WTC11 (cell line): ENCODE results near the gene HES1. TPM values are rescaled to one million over a fixed set of nuclear protein-coding genes. Genes with fewer than 3 reads are reported as not detected.

Experiments used
- ATAC-seq: fragments of 200-7000 bp; cut with Tn5 transposase; 2 replicates; pipeline ENCODE4 v1.10.0; 2021; ENCODE audit warnings: mild to moderate bottlenecking, moderate library complexity
- CTCF ChIA-PET: fragments of 300-600 bp; sonication (Branson Sonifier 250); formaldehyde crosslinking; loops from one replicate; lab custom pipeline; 2021; ENCODE audit warnings: antibody characterized with exemption; lab: Charles Lee
- POLR2A ChIA-PET: fragments of 350-600 bp; sonication (Branson Sonifier 250); formaldehyde crosslinking; loops from one replicate; lab custom pipeline; 2021; ENCODE audit warnings: antibody characterized with exemption; lab: Charles Lee
- DNase-seq: peaks from one replicate; pipeline ENCODE4 v3.0.0; 2021; ENCODE audit warnings: low spot score
- H3K27ac Mint-ChIP-seq: 2 replicates; pipeline ENCODE4 v1.8.0; 2021; ENCODE audit warnings: mixed read lengths
- H3K27me3 Mint-ChIP-seq: 2 replicates; pipeline ENCODE4 v1.8.0; 2021; ENCODE audit warnings: low read depth, mild to moderate bottlenecking, moderate library complexity, mixed read lengths
- H3K36me3 Mint-ChIP-seq: 2 replicates; pipeline ENCODE4 v1.8.0; 2021; ENCODE audit warnings: mixed read lengths
- H3K4me1 Mint-ChIP-seq: 2 replicates; pipeline ENCODE4 v1.8.0; 2022; ENCODE audit warnings: mixed read lengths
- H3K4me3 Mint-ChIP-seq: 2 replicates; pipeline ENCODE4 v1.8.0; 2021; ENCODE audit warnings: mild to moderate bottlenecking, moderate library complexity, mixed read lengths
- H3K9me3 Mint-ChIP-seq: 2 replicates; pipeline ENCODE4 v1.8.0; 2021; ENCODE audit warnings: mixed read lengths
- ATF1 ChIP-seq: sonication (generic); formaldehyde crosslinking; IDR thresholded peaks from 2 replicates; pipeline ENCODE4 v1.8.1; 2023; ENCODE audit warnings: mild to moderate bottlenecking, moderate library complexity, missing genetic modification reagents
- ESRRA ChIP-seq: sonication (generic); formaldehyde crosslinking; IDR thresholded peaks from 2 replicates; pipeline ENCODE4 v1.8.1; 2022; ENCODE audit warnings: mild to moderate bottlenecking, missing genetic modification reagents, borderline replicate concordance
- FOXP1 ChIP-seq: sonication (generic); formaldehyde crosslinking; IDR thresholded peaks from 2 replicates; pipeline ENCODE4 v1.8.0; 2022; ENCODE audit warnings: missing genetic modification reagents, mild to moderate bottlenecking, moderate library complexity, borderline replicate concordance
- GABPB1 ChIP-seq: sonication (generic); formaldehyde crosslinking; IDR thresholded peaks from 2 replicates; pipeline ENCODE4 v1.8.1; 2023; ENCODE audit warnings: mild to moderate bottlenecking, missing genetic modification reagents
- MXD4 ChIP-seq: fragments of 250-450 bp; sonication (Bioruptor Pico); IDR thresholded peaks from 2 replicates; pipeline ENCODE4 v1.8.0; 2021; ENCODE audit warnings: mild to moderate bottlenecking, moderate library complexity, borderline replicate concordance
- NR3C1 ChIP-seq: sonication (generic); formaldehyde crosslinking; conservative IDR thresholded peaks from 2 replicates; pipeline ENCODE4 v1.8.1; 2023; ENCODE audit warnings: low read depth, mild to moderate bottlenecking, missing genetic modification reagents
- SP1 ChIP-seq: sonication (generic); formaldehyde crosslinking; conservative IDR thresholded peaks from 2 replicates; pipeline ENCODE4 v1.8.1; 2022; ENCODE audit warnings: missing genetic modification reagents
- TCF7 ChIP-seq: sonication (generic); formaldehyde crosslinking; IDR thresholded peaks from 2 replicates; pipeline ENCODE4 v1.8.0; 2022; ENCODE audit warnings: mild to moderate bottlenecking, low read depth, missing genetic modification reagents, moderate library complexity
- ZNF121 ChIP-seq: sonication (generic); formaldehyde crosslinking; IDR thresholded peaks from 2 replicates; pipeline ENCODE4 v1.8.0; 2023; ENCODE audit warnings: missing genetic modification reagents
- total RNA-seq: library from RNA; stranded (reverse); gene quantifications from 3 replicates; pipeline ENCODE4 v1.2.3, GENCODE V29; 2021
- TF ChIP-seq, protein P1 (sequence below): sonication (generic); formaldehyde crosslinking; IDR thresholded peaks from 2 replicates; pipeline ENCODE4 v1.8.1; 2022; ENCODE audit warnings: mild to moderate bottlenecking, missing genetic modification reagents, moderate library complexity, borderline replicate concordance
- TF ChIP-seq, protein P2 (sequence below): sonication (generic); formaldehyde crosslinking; conservative IDR thresholded peaks from 2 replicates; pipeline ENCODE4 v1.8.1; 2023; ENCODE audit warnings: mild to moderate bottlenecking, low read depth, missing genetic modification reagents, moderate library complexity
- TF ChIP-seq, protein P3 (sequence below): sonication (generic); formaldehyde crosslinking; IDR thresholded peaks from 2 replicates; pipeline ENCODE4 v1.8.0; 2023; ENCODE audit warnings: mild to moderate bottlenecking, missing genetic modification reagents
- TF ChIP-seq, protein P4 (sequence below): sonication (generic); formaldehyde crosslinking; IDR thresholded peaks from 2 replicates; pipeline ENCODE4 v1.8.1; 2022; ENCODE audit warnings: mild to moderate bottlenecking, moderate library complexity, missing genetic modification reagents
- TF ChIP-seq, protein P5 (sequence below): fragments of 250-450 bp; sonication (Bioruptor Pico); IDR thresholded peaks from 2 replicates; pipeline ENCODE4 v1.9.0; 2021; ENCODE audit warnings: mild to moderate bottlenecking
- TF ChIP-seq, protein P6 (sequence below): sonication (generic); formaldehyde crosslinking; IDR thresholded peaks from 2 replicates; pipeline ENCODE4 v1.8.0; 2022; ENCODE audit warnings: mild to moderate bottlenecking, missing genetic modification reagents
- TF ChIP-seq, protein P7 (sequence below): sonication (generic); formaldehyde crosslinking; IDR thresholded peaks from 2 replicates; pipeline ENCODE4 v1.8.0; 2022; ENCODE audit warnings: mild to moderate bottlenecking, missing genetic modification reagents

The HES1 gene
- total RNA-seq, 1 experiment from 2014 or later = 28.4 TPM

DNA sequence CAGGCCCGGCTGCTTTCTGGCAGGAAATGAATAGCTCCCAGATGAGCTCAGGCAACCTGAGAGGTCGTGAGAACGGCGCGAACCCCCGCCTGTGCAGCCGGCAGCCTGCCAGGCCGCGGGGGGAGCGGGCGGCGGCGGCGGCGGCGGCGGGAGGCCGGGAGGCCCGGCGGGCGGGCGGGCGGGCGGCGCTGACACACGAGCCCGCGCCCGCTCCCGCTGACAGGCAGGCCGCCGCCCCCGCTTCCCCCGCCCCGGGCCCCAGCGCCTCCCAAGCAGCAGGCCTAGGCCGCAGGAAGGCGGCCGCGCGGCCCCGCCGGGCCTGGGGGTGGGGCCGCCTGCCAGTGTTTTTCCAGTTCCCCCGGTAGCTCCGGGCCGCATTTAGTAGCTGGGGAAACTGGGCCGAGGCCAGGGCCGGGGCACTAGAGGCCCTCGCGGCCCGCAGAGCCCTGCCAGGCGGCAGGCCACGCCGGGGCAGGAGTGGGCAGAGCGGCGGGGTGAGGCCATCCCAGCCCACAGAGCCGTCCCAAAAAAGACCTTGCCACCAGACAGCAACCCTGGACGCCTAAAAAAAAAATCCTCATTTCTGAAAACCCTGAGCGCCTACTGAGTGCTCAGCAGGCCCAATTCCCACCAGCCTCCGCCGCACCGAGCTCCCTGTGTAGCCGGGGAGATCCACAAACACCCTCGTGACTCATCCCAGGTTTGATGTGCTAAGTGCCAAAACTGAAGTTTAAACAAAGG, 5.6 kb downstream of the HES1 start:
- CTCF ChIA-PET = interaction anchor here (0.6 to 4.4 kb wide), 14 partner anchors 11 to 361 kb away, joined by 3 to 34 read pairs (median 4); no protein-coding TSS in a partner anchor
- DNase-seq (peak; percentile 87), ATAC-seq (peak; percentile 52)
- Mint-ChIP-seq H3K4me3 (peak overlapping the region; percentile 10), H3K4me1 (peaks cover 40% of the 10 kb centered on the region), H3K27me3 (no peaks in the 10 kb centered on the region), H3K36me3 (peaks cover 21% of the 10 kb centered on the region), H3K27ac (peak overlapping the region; percentile 90), H3K9me3 (no peaks in the 10 kb centered on the region)
- POLR2A ChIA-PET = interaction anchor here (0.6 to 1.9 kb wide), 9 partner anchors 12 to 360 kb away, joined by 3 to 6 read pairs (median 3); no protein-coding TSS in a partner anchor
- TF ChIP-seq, protein P1, sequence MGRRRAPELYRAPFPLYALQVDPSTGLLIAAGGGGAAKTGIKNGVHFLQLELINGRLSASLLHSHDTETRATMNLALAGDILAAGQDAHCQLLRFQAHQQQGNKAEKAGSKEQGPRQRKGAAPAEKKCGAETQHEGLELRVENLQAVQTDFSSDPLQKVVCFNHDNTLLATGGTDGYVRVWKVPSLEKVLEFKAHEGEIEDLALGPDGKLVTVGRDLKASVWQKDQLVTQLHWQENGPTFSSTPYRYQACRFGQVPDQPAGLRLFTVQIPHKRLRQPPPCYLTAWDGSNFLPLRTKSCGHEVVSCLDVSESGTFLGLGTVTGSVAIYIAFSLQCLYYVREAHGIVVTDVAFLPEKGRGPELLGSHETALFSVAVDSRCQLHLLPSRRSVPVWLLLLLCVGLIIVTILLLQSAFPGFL (CRISPR knock-in tag) = no peak
- 0 out of 2 replicates have a peak, but pooled peaks have one; percentile 10 for TF ChIP-seq GABPB1 (CRISPR knock-in tag)
- no peak for TF ChIP-seq NR3C1 (CRISPR knock-in tag)
- peak; percentile 60 for TF ChIP-seq SP1 (CRISPR knock-in tag)
- no peak for TF ChIP-seq MXD4 (CRISPR knock-in tag)
- TF ChIP-seq, protein P2, sequence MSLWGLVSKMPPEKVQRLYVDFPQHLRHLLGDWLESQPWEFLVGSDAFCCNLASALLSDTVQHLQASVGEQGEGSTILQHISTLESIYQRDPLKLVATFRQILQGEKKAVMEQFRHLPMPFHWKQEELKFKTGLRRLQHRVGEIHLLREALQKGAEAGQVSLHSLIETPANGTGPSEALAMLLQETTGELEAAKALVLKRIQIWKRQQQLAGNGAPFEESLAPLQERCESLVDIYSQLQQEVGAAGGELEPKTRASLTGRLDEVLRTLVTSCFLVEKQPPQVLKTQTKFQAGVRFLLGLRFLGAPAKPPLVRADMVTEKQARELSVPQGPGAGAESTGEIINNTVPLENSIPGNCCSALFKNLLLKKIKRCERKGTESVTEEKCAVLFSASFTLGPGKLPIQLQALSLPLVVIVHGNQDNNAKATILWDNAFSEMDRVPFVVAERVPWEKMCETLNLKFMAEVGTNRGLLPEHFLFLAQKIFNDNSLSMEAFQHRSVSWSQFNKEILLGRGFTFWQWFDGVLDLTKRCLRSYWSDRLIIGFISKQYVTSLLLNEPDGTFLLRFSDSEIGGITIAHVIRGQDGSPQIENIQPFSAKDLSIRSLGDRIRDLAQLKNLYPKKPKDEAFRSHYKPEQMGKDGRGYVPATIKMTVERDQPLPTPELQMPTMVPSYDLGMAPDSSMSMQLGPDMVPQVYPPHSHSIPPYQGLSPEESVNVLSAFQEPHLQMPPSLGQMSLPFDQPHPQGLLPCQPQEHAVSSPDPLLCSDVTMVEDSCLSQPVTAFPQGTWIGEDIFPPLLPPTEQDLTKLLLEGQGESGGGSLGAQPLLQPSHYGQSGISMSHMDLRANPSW (CRISPR knock-in tag) = no peak
- TF ChIP-seq, protein P3, sequence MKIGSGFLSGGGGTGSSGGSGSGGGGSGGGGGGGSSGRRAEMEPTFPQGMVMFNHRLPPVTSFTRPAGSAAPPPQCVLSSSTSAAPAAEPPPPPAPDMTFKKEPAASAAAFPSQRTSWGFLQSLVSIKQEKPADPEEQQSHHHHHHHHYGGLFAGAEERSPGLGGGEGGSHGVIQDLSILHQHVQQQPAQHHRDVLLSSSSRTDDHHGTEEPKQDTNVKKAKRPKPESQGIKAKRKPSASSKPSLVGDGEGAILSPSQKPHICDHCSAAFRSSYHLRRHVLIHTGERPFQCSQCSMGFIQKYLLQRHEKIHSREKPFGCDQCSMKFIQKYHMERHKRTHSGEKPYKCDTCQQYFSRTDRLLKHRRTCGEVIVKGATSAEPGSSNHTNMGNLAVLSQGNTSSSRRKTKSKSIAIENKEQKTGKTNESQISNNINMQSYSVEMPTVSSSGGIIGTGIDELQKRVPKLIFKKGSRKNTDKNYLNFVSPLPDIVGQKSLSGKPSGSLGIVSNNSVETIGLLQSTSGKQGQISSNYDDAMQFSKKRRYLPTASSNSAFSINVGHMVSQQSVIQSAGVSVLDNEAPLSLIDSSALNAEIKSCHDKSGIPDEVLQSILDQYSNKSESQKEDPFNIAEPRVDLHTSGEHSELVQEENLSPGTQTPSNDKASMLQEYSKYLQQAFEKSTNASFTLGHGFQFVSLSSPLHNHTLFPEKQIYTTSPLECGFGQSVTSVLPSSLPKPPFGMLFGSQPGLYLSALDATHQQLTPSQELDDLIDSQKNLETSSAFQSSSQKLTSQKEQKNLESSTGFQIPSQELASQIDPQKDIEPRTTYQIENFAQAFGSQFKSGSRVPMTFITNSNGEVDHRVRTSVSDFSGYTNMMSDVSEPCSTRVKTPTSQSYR (CRISPR knock-in tag) = peak; percentile 23; the same call in 1 of the 2 replicates
- TF ChIP-seq, protein P4, sequence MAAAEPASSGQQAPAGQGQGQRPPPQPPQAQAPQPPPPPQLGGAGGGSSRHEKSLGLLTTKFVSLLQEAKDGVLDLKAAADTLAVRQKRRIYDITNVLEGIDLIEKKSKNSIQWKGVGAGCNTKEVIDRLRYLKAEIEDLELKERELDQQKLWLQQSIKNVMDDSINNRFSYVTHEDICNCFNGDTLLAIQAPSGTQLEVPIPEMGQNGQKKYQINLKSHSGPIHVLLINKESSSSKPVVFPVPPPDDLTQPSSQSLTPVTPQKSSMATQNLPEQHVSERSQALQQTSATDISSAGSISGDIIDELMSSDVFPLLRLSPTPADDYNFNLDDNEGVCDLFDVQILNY = 0 out of 2 replicates have a peak, but pooled peaks have one; percentile 54
- TF ChIP-seq TCF7 (CRISPR knock-in tag) = no peak
- TF ChIP-seq, protein P5, sequence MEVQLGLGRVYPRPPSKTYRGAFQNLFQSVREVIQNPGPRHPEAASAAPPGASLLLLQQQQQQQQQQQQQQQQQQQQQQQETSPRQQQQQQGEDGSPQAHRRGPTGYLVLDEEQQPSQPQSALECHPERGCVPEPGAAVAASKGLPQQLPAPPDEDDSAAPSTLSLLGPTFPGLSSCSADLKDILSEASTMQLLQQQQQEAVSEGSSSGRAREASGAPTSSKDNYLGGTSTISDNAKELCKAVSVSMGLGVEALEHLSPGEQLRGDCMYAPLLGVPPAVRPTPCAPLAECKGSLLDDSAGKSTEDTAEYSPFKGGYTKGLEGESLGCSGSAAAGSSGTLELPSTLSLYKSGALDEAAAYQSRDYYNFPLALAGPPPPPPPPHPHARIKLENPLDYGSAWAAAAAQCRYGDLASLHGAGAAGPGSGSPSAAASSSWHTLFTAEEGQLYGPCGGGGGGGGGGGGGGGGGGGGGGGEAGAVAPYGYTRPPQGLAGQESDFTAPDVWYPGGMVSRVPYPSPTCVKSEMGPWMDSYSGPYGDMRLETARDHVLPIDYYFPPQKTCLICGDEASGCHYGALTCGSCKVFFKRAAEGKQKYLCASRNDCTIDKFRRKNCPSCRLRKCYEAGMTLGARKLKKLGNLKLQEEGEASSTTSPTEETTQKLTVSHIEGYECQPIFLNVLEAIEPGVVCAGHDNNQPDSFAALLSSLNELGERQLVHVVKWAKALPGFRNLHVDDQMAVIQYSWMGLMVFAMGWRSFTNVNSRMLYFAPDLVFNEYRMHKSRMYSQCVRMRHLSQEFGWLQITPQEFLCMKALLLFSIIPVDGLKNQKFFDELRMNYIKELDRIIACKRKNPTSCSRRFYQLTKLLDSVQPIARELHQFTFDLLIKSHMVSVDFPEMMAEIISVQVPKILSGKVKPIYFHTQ (CRISPR knock-in tag) = 0 out of 2 replicates have a peak, but pooled peaks have one; percentile 37
- peak; percentile 64; the same call in 1 of the 2 replicates for TF ChIP-seq FOXP1 (CRISPR knock-in tag)
- TF ChIP-seq ESRRA (CRISPR knock-in tag) = no peak
- TF ChIP-seq ATF1 (CRISPR knock-in tag) = no peak
- TF ChIP-seq, protein P6, sequence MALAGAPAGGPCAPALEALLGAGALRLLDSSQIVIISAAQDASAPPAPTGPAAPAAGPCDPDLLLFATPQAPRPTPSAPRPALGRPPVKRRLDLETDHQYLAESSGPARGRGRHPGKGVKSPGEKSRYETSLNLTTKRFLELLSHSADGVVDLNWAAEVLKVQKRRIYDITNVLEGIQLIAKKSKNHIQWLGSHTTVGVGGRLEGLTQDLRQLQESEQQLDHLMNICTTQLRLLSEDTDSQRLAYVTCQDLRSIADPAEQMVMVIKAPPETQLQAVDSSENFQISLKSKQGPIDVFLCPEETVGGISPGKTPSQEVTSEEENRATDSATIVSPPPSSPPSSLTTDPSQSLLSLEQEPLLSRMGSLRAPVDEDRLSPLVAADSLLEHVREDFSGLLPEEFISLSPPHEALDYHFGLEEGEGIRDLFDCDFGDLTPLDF (CRISPR knock-in tag) = no peak
- TF ChIP-seq, protein P7, sequence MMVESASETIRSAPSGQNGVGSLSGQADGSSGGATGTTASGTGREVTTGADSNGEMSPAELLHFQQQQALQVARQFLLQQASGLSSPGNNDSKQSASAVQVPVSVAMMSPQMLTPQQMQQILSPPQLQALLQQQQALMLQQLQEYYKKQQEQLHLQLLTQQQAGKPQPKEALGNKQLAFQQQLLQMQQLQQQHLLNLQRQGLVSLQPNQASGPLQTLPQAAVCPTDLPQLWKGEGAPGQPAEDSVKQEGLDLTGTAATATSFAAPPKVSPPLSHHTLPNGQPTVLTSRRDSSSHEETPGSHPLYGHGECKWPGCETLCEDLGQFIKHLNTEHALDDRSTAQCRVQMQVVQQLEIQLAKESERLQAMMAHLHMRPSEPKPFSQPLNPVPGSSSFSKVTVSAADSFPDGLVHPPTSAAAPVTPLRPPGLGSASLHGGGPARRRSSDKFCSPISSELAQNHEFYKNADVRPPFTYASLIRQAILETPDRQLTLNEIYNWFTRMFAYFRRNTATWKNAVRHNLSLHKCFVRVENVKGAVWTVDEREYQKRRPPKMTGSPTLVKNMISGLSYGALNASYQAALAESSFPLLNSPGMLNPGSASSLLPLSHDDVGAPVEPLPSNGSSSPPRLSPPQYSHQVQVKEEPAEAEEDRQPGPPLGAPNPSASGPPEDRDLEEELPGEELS = no peak
- no peak for TF ChIP-seq ZNF121
